Calu3 (cell line): ENCODE results near the gene BOLA1. TPM values are rescaled to one million over a fixed set of nuclear protein-coding genes. Genes with fewer than 3 reads are reported as not detected.

Experiments used
- BruUV-seq: library from RNA; stranded (reverse); fragments of 400-500 nt; replicated peaks from 2 replicates; lab custom pipeline; 2021; lab: Mats Ljungman, UMichigan
- CTCF ChIA-PET: fragments of 300-600 bp; sonication (Branson Sonifier 250); formaldehyde crosslinking; loops from one replicate; lab custom pipeline; 2022; ENCODE audit warnings: antibody characterized with exemption; lab: Charles Lee
- DNase-seq: peaks from one replicate; pipeline ENCODE4 v3.0.0; 2022
- H3K27ac Mint-ChIP-seq: one replicate; pipeline ENCODE4 v1.8.0; 2022; ENCODE audit warnings: mixed read lengths; ENCODE audit not compliant: unreplicated experiment
- H3K27me3 Mint-ChIP-seq: one replicate; pipeline ENCODE4 v1.8.0; 2022; ENCODE audit warnings: mixed read lengths; ENCODE audit not compliant: unreplicated experiment
- H3K36me3 Mint-ChIP-seq: one replicate; pipeline ENCODE4 v1.8.0; 2022; ENCODE audit warnings: mild to moderate bottlenecking, moderate library complexity, mixed read lengths; ENCODE audit not compliant: insufficient read depth, unreplicated experiment
- H3K4me1 Mint-ChIP-seq: one replicate; pipeline ENCODE4 v1.8.0; 2022; ENCODE audit warnings: mild to moderate bottlenecking, low read depth, mixed read lengths; ENCODE audit not compliant: unreplicated experiment
- H3K4me3 Mint-ChIP-seq: one replicate; pipeline ENCODE4 v1.8.0; 2022; ENCODE audit warnings: mild to moderate bottlenecking, low read depth, moderate library complexity, mixed read lengths; ENCODE audit not compliant: unreplicated experiment
- H3K9me3 Mint-ChIP-seq: one replicate; pipeline ENCODE4 v1.8.0; 2022; ENCODE audit warnings: low read depth, mixed read lengths; ENCODE audit not compliant: unreplicated experiment
- intact Hi-C: fragments of 100-400 bp; cut with micrococcal nuclease; formaldehyde crosslinking; loops from one replicate; pipeline ENCODE4 v1.10.0; 2022; ENCODE audit not compliant: unreplicated experiment
- total RNA-seq: library from RNA; stranded (reverse); gene quantifications from 2 replicates; pipeline ENCODE4 v1.2.3, GENCODE V29; 2022
- TF ChIP-seq, protein P1 (sequence below): fragments of 200-600 bp; IDR thresholded peaks from one replicate; pipeline ENCODE4 v1.8.0; 2022; ENCODE audit warnings: antibody characterized with exemption; ENCODE audit not compliant: unreplicated experiment

BOLA1 gene
- total RNA-seq, 1 experiment from 2014 or later = 15.5 TPM

DNA sequence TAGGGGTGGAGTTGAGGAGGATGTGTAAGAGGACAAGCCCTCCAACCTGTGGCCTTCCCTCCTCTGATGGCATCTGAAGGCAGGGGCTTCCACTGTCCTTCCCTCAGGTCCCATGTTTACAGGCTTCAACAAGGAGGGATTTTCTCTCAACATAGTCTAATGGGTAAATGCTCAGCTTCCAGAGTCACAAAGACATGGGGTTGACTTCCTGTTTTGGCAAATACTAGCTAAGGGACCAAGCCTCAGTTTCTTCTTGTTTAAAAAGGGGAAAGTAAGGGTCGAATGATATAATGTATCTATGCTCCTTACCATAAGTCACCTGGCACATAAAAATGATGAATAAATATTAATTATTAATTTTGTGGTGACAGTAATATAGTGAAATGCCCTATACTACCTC is 15.2 kb downstream of the BOLA1 start:
- Mint-ChIP-seq H3K36me3 (no peaks in the 10 kb centered on the region), H3K9me3 (no peaks in the 10 kb centered on the region), H3K4me3 (no peak overlapping the region), H3K27me3 (peaks cover 62% of the 10 kb centered on the region), H3K27ac (no peak overlapping the region), H3K4me1 (no peaks in the 10 kb centered on the region)
- CTCF ChIA-PET = interaction anchor here (0.6 kb wide), 1 partner anchor 235 kb away, joined by 3 read pairs; the partner anchor contains the start of gene PLEKHO1
- DNase-seq = no peak
- no TSS peak for BruUV-seq
- intact Hi-C loops = no loop called here
- TF ChIP-seq, protein P1, sequence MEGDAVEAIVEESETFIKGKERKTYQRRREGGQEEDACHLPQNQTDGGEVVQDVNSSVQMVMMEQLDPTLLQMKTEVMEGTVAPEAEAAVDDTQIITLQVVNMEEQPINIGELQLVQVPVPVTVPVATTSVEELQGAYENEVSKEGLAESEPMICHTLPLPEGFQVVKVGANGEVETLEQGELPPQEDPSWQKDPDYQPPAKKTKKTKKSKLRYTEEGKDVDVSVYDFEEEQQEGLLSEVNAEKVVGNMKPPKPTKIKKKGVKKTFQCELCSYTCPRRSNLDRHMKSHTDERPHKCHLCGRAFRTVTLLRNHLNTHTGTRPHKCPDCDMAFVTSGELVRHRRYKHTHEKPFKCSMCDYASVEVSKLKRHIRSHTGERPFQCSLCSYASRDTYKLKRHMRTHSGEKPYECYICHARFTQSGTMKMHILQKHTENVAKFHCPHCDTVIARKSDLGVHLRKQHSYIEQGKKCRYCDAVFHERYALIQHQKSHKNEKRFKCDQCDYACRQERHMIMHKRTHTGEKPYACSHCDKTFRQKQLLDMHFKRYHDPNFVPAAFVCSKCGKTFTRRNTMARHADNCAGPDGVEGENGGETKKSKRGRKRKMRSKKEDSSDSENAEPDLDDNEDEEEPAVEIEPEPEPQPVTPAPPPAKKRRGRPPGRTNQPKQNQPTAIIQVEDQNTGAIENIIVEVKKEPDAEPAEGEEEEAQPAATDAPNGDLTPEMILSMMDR = no peak

DNA sequence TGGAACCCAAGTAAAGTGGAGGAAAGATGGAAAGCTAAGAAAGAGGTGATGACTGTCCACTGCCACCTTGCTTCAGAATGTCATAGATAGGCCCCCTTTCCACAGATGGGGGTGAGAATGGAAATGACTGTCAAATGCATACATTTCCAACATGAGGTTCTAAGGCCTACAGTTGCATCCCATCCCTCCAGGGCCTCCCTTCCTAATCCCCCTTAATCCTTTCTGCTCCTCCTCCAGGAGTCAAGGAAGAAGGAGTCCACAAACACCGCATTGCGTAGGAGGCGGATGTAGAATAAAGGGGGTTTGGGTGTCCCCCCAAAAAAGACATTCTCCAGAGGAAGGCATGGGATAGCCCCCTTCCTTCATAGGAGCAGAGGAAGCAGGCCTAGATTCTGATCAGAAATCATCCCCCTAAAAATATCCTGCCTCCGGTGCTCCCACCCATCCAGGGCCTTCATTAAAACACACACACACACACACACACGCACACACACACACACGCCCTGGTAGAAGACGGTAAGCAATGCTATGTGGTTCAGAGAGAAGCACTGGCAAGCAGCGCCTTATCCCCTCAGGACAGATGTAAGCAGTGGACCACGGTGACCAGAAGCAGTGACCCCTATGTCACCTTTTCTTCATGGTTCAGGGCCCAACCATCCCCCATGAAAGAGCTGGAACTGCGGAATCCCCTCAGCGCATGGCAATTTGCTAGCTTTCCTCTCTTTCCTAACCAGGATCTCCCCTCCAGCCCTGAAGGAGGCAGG is 16.2 kb downstream of the BOLA1 start:
- Mint-ChIP-seq H3K27ac (no peak overlapping the region), H3K9me3 (no peaks in the 10 kb centered on the region), H3K36me3 (no peaks in the 10 kb centered on the region), H3K4me3 (no peak overlapping the region), H3K27me3 (peaks cover 51% of the 10 kb centered on the region), H3K4me1 (no peaks in the 10 kb centered on the region)
- no TSS peak for BruUV-seq
- CTCF ChIA-PET = no interaction called here
- no peak for DNase-seq
- intact Hi-C loops = no loop called here
- TF ChIP-seq, protein P1 = no peak

DNA sequence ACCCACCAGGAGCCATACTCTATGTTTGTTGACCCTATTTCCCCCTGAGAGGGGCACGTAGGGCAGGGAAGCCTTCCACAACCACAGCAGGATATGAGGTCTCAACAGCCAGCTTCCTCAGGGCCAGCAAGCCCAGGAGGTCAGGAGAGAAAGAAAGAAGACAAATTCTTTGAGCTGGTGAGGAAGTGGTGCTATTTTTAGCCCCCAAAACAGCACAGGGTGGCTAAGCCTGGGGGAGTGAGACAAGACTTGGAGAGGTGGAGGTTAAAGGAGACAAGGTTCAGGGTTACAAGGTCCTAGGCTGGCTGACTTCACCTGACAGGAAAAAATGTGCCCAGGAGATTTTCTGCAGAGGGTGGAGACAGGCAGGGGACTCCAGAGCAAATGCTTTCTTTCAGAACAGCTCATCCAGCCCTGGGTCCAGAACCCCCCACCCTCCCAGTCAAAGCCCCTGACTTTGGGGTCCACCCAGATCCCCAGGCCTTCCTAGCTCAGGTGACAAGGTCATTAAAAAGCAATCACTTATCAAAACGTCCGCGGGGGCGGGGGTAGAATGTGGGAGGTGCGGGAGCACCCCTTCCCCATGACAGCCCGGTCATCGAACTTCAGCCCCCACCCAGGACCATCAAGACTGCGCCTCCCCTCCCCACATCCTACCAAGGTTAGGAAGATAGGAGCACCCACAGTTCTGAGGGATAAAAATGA is 17.0 kb downstream of the BOLA1 start:
- Mint-ChIP-seq H3K36me3 (no peaks in the 10 kb centered on the region), H3K4me3 (no peak overlapping the region), H3K4me1 (no peaks in the 10 kb centered on the region), H3K27me3 (peaks cover 46% of the 10 kb centered on the region), H3K27ac (no peak overlapping the region), H3K9me3 (no peaks in the 10 kb centered on the region)
- CTCF ChIA-PET = no interaction called here
- DNase-seq = no peak
- TF ChIP-seq, protein P1 = no peak
- BruUV-seq = no TSS peak
- intact Hi-C loops = no loop called here

DNA sequence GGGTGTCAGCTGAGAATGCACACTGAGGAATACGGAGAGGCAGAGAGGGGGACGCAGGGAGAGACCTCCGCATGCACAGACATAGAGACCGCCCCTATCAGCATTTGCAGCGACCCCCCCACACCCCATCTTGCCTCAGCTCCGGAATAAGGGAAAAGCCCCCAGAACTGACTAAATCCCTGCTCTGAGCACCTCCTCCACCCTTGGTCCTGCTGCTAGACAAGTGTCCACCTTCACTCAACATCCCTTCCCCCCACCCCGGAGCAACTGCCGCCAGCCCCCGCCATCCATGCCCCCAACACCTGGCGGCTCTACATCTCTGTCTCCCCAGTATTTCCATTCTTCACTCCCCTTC is 17.5 kb downstream of the BOLA1 start:
- TF ChIP-seq, protein P1 = no peak
- no peaks in the 10 kb centered on the region for H3K4me1 Mint-ChIP-seq
- H3K36me3 Mint-ChIP-seq = peaks cover 5% of the 10 kb centered on the region
- H3K27ac Mint-ChIP-seq = no peak overlapping the region
- BruUV-seq = no TSS peak
- H3K9me3 Mint-ChIP-seq = no peaks in the 10 kb centered on the region
- peaks cover 46% of the 10 kb centered on the region for H3K27me3 Mint-ChIP-seq
- CTCF ChIA-PET = no interaction called here
- no peak for DNase-seq
- no peak overlapping the region for H3K4me3 Mint-ChIP-seq
- intact Hi-C loops = no loop called here
